IPS DF 4.7 (cell line): Measurements from ENCODE around the gene MYO1B.
"Not testable (repeated sequence)": the region's sequence is repeated elsewhere in the genome, so short reads cannot be mapped to it uniquely, and the experiment has no call there.

Experiments
- DNase-seq: peaks from one replicate; pipeline ENCODE4 v3.0.0-alpha.2; 2013; ENCODE audit warnings: low spot score; ENCODE audit errors: extremely low read depth

Gene MYO1B

DNA sequence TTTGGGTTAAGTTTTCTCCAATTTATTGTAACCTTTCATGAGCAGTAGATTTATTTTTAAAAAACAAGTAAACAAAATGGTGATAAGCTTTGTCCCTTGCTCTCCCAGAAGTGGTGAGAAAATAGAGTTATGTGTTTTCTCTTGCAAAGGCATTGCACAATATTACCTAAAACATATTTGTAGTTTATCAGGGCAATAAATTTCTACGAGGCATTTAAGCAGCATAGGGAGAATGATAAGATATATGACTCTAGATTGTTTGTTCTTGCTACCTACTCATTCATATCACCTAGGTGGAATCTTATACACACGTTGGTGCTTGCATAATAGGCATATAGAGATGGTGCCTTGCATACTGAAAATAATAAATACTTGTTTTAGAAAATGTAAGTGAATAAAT lies 201.7 kb downstream of the MYO1B start:
- DNase-seq = no peak

GRCh38 chr2:191451116-191451515 lies 205.9 kb downstream of the MYO1B start:
- no peak for DNase-seq

- DNase-seq = no peak
Measured at GRCh38 chr2:191452065-191452464, 206.9 kb downstream of the MYO1B start.

DNA sequence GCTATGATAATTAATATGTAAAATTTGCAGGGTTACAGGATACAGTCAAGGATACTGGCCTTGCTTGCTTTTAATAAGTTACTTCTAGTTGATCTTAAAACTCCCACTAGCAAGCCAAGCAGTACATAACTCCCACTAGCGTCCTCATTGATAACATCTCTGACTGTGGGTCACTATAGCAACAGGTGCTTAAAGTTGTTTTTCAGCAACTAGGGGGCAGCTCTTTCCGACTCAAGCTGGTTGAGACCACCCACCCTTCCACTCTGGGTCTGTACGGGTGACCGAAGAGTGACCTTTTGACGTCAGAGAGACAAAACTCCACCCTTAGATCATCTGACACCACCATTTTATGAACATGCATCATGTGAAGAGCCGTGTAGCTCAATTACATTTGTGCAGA lies 208.6 kb downstream of the MYO1B start:
- no peak for DNase-seq

GRCh38 chr2:191456506-191456905 lies 211.3 kb downstream of the MYO1B start:
- DNase-seq = not testable (repeated sequence)

GRCh38 chr2:191459158-191459557 lies 214.0 kb downstream of the MYO1B start:
- no peak for DNase-seq

DNA sequence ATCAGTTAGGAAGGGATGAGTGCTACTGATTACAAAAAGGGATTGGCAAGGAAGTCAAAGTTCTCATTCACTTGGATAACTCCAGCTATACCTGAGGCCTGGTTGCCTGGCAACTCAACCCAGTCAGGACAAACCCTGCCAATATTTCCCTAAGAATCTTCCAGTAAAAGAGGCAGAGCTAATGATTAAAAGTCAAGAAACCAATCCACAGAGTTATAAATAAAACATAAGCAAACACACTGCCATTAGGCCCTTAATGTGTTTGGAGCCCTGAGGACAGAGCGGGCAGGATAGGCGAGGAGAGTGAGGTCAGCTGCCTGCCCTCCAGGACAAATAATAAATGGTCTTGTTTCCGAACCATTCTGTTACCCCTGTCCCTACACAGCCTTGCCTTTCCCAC lies 217.2 kb downstream of the MYO1B start:
- no peak for DNase-seq

DNA sequence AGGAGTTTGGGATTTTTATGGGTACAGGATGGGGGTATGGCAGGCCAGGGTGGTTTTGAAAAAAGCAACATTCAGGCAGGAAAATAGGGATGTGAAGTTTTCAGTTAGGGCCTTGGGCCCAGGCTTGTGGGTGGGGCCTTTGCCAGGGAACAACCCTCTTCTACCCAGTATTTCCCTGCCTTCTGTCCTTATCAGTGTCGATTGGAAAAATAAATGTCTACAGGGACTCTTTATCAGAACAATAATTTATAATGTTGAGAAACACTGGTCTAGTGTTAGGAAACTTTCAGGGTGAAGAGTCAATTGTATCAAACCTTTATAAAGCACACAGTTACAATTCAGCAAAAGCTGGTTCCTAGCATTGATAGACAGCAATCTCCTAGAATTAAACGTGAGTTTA lies 218.6 kb downstream of the MYO1B start:
- no peak for DNase-seq

DNA sequence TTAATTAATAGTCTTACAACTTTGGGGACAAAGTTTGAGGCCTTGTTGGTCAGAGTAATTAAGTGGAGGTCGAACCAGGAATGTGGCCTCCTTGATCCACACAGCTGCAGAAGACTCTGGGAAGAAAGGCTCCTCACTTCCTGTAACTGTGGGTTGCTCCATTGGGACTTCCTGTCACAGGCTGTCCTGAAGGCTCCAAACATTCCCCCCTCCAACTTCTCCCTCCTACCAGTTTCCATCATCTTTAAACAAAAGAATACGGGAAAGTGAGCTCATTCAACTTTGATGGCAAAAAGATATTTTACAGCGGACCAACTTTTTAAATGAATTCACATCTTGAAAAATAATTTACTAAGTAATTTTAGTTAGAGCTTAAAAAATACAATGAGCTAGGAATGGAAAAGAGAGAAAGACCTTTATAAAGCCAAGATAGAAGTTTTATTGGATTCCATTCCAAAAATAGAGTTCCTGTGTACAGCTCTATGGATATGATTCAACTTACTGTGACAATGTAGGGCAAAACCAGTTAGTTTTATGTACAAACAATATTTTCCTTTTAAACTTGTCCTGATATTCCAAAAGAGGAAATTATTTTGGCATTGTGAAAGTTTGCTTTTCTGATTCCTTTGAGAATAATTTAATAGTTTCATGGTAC lies 220.7 kb downstream of the MYO1B start:
- no peak for DNase-seq

DNA sequence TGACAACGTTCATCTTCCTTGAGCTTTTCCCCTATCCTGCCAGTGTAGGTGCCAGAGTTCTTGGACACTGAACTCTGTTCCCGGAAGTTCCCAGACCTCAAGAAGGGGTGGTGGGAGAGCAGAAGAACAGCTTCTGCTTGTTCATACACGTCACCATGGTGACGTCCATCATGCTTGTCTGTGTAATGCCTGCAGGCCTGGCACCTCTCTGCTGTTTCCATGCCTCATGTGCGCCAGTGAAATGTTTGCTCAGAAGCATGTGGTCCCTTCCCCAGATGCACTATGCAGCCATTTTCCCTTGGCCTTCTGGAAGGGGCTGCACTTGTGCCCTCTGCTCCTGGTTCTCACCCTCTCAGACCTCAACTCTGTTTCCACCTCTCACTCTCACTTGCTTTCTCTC lies 221.9 kb downstream of the MYO1B start:
- no peak for DNase-seq

- DNase-seq = no peak
Measured at GRCh38 chr2:191470306-191470705, 225.1 kb downstream of the MYO1B start.

- DNase-seq = no peak
Measured at GRCh38 chr2:191474464-191474863, 229.3 kb downstream of the MYO1B start.
